IPS DF 6.9 (cell line): ENCODE measurements around the gene BRMS1.

ENCODE experiments used
- DNase-seq: peaks from one replicate; pipeline ENCODE4 v3.0.0-alpha.2; 2013; ENCODE audit warnings: low read depth, low spot score
- H3K27ac ChIP-seq: one replicate; pipeline ENCODE4 v1.5.1; 2013; ENCODE audit warnings: low read length, control low read depth
- H3K27me3 ChIP-seq: 2 replicates; pipeline ENCODE4 v1.6.1; 2013; ENCODE audit warnings: mild to moderate bottlenecking, low read length; ENCODE audit not compliant: control insufficient read depth, insufficient read depth
- H3K36me3 ChIP-seq: 2 replicates; pipeline ENCODE4 v1.6.1; 2013; ENCODE audit warnings: low read length; ENCODE audit not compliant: control insufficient read depth, insufficient read depth
- H3K4me1 ChIP-seq: 2 replicates; pipeline ENCODE4 v1.6.1; 2013; ENCODE audit warnings: low read length; ENCODE audit not compliant: control insufficient read depth, insufficient read depth
- H3K4me3 ChIP-seq: 2 replicates; pipeline ENCODE4 v1.5.1; 2013; ENCODE audit warnings: mild to moderate bottlenecking, low read length
- H3K9me3 ChIP-seq: 2 replicates; pipeline ENCODE4 v1.6.1; 2013; ENCODE audit warnings: low read length, inconsistent platforms; ENCODE audit not compliant: control insufficient read depth, insufficient read depth
- WGBS: extraction: QIAGEN DNeasy Blood & Tissue Kit; methylation state at CpG from one replicate; pipeline ENCODE4 v1.1.7; 2013; ENCODE audit warnings: mixed read lengths, missing lambda C conversion rate; ENCODE audit not compliant: insufficient read length, insufficient coverage; 5-methylcytosine and 5-hydroxymethylcytosine counted together

BRMS1 gene

GRCh38 chr11:66343176-66343575 is 1.7 kb downstream of the BRMS1 start:
- no peaks in the 10 kb centered on the region for H3K4me1 ChIP-seq
- no CpG with 5 or more reads among the region's 8 CpGs for WGBS
- H3K9me3 ChIP-seq, result no peaks in the 10 kb centered on the region
- H3K4me3 ChIP-seq, result no peak overlapping the region
- H3K27ac ChIP-seq, result no peak overlapping the region
- no peaks in the 10 kb centered on the region for H3K27me3 ChIP-seq
- DNase-seq, result no peak
- peaks cover 21% of the 10 kb centered on the region for H3K36me3 ChIP-seq

DNA sequence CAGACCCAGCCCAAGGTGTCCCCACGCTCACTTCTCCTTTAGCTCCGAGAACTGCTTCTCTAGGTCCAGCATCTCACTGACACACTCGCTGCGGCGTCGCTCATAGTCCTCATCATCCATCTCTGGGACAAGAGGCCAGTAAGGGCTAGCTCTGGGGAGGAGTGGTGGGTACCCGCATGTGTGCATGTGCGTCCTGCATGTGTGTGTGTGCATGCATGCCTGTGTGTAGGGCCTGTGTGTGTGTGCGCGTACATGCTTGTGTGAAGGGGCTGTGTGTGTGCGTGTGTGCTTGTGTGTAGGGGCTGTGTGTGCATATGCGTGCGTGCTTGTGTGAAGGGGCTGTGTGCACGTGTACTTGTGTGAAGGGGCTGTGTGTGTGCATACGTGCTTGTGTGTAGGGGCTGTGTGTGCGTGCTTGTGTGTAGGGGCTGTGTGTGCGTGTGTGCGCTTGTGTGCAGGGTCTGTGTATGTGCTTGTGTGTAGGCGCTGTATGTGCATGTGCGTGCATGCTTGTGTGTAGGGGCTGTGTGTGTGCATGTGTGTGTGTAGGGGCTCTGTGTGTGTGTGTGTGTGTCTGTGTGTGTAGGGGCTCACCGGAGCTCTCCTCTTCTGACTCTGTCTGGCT is 3.3 kb downstream of the BRMS1 start:
- Histone ChIP-seq H3K27ac (no peak overlapping the region), H3K4me3 (no peak overlapping the region), H3K36me3 (peaks cover 25% of the 10 kb centered on the region), H3K4me1 (peaks cover 3% of the 10 kb centered on the region; the same call in 1 of the 2 replicates), H3K9me3 (no peaks in the 10 kb centered on the region), H3K27me3 (no peaks in the 10 kb centered on the region)
- no CpG with 5 or more reads among the region's 21 CpGs for WGBS
- DNase-seq, result no peak

GRCh38 chr11:66340596-66341501 is 4.1 kb downstream of the BRMS1 start:
- Histone ChIP-seq H3K36me3 (peaks cover 25% of the 10 kb centered on the region), H3K27me3 (no peaks in the 10 kb centered on the region), H3K4me1 (peaks cover 3% of the 10 kb centered on the region; the same call in 1 of the 2 replicates), H3K9me3 (no peaks in the 10 kb centered on the region), H3K4me3 (no peak overlapping the region), H3K27ac (no peak overlapping the region)
- DNase-seq, result no peak
- WGBS, result no CpG with 5 or more reads among the region's 28 CpGs

GRCh38 chr11:66339686-66340483 is 5.0 kb downstream of the BRMS1 start:
- Histone ChIP-seq H3K36me3 (peaks cover 25% of the 10 kb centered on the region), H3K9me3 (no peaks in the 10 kb centered on the region), H3K27ac (no peak overlapping the region), H3K4me3 (no peak overlapping the region), H3K27me3 (no peaks in the 10 kb centered on the region), H3K4me1 (peaks cover 5% of the 10 kb centered on the region; the same call in 1 of the 2 replicates)
- no peak for DNase-seq
- WGBS, result no CpG with 5 or more reads among the region's 14 CpGs

DNA sequence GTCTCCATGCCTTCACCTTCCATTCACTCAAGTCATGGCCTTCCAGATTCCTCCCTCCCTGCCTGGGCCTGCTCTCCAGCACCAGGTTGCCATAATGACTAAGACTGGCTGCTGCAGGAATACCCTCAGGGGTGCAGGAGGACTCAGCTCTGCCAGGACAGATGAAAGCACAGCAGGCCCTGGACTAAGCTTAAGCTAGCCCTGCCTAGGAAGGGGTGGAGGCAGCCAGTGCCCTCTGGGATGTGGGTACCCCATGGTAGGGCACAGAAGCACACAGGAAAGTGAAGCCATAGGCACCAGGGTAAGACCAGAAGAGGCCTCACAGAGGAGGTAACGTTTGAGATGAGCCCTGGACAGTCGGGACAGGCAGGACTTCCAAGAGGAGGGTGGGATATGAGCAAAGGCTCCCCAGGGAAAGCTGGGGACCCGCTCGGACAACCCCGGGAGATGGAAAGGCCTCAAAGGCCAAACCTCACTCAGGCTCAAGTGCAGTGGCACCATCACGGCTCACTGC is 5.7 kb downstream of the BRMS1 start:
- no peak overlapping the region for H3K27ac ChIP-seq
- no CpG with 5 or more reads among the region's 6 CpGs for WGBS
- H3K27me3 ChIP-seq, result no peaks in the 10 kb centered on the region
- no peaks in the 10 kb centered on the region for H3K9me3 ChIP-seq
- DNase-seq, result no peak
- peaks cover 5% of the 10 kb centered on the region; the same call in 1 of the 2 replicates for H3K4me1 ChIP-seq
- peaks cover 25% of the 10 kb centered on the region for H3K36me3 ChIP-seq
- no peak overlapping the region for H3K4me3 ChIP-seq

GRCh38 chr11:66338276-66339161 is 6.4 kb downstream of the BRMS1 start:
- WGBS, result no CpG with 5 or more reads among the region's 17 CpGs

DNA sequence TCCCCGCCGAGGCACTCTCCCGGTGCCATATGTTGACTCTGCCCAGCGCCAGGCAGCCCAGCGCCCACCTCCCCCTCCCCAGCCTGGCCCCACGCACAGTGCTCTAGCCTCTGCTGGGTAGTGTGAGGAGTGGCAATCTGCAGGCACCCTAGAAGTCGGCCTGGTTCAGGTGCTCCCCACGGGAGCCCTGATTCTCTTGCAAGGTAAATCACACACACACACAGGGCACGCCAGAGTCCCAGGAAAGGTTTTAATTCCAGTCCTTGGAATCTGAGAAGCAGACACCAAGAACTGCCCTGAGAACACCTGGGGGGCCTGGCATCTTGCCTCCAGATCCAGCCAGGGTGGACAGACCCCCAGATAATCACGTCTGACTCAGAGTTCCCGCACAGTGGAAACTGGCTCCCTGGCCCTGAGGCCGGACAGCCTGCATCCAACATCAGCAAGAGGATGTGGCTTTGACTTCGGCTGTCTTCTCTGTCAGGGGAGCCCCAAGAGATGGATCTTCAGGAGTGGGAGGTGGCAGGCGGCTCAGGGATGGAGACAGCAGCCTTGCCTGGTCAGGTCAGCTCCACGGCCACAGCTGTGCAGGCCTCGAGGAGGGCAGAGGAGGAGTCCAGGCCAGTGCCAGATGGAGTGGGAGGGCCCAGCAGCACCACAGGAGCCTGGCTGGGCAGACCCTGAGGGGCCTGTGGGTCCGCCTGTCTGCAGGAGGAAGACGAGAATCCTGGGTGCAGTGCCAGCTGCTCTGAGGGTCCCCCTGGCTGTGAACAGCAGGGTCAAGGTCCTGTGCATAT is 7.6 kb downstream of the BRMS1 start:
- peaks cover 5% of the 10 kb centered on the region; the same call in 1 of the 2 replicates for H3K4me1 ChIP-seq
- H3K36me3 ChIP-seq, result peaks cover 28% of the 10 kb centered on the region
- H3K4me3 ChIP-seq, result no peak overlapping the region
- WGBS, result no CpG with 5 or more reads among the region's 18 CpGs
- H3K27me3 ChIP-seq, result no peaks in the 10 kb centered on the region
- no peak for DNase-seq
- no peaks in the 10 kb centered on the region for H3K9me3 ChIP-seq
- H3K27ac ChIP-seq, result no peak overlapping the region

More at GRCh38 chr11:66338276-66339161, 6.4 kb downstream of the BRMS1 start:
- DNase-seq, result no peak
- Histone ChIP-seq H3K4me3 (no peak overlapping the region), H3K27ac (no peak overlapping the region), H3K9me3 (no peaks in the 10 kb centered on the region), H3K27me3 (no peaks in the 10 kb centered on the region), H3K4me1 (peaks cover 5% of the 10 kb centered on the region; the same call in 1 of the 2 replicates), H3K36me3 (peaks cover 25% of the 10 kb centered on the region)

DNA sequence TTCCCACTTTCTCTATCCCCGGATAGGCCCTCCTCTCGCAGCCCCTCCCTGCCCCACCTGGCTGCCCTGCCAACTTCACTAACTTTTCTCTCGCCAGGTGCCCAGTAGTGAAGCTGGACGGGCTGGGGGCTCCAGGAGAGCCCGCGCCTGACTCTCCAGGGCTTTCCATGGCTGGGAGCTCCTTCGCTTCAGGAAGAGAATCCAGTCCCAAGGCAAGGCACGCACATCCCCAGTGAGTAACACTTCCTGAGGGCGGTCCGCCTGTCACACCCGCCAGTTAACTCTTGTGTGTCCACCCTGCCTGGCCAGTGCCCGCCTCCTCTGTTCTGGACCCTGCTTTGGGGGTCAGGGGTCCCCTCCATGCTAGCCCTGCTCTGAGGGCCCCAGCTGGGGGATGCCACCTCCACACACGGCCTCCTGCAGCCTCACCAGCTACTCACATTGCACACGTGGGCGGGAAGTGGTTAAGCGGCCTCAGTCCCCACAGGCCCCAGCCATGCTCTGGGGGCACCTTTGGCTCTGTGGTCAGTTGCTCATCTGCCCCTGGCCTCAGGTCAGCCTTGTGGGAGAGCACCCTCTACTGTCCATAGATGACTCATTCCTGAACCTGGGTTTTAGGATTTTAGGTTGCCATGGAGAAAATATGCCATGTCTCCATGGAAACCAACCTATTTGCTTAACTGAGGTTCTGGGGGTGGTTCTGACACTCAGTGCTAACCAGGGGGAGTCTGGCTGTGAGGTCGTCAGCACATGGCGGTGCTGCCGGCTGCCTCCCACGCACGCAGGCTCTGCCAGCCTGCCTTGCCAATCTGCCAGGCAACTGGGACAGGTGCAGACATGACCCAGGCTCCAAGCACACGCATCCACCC is 8.4 kb downstream of the BRMS1 start, which contains the start of gene RIN1:
Gene RIN1 (minus strand): TSS at position 201 of the 869 bp plus-strand sequence. CDS start 32 bp downstream, at position 169.
- no peaks in the 10 kb centered on the region for H3K9me3 ChIP-seq
- WGBS, result no CpG with 5 or more reads among the region's 22 CpGs
- H3K27me3 ChIP-seq, result no peaks in the 10 kb centered on the region
- no peak within 1 kb of the TSS for H3K27ac ChIP-seq
- peaks cover 23% of the 10 kb centered on the region for H3K36me3 ChIP-seq
- peaks cover 5% of the 10 kb centered on the region; the same call in 1 of the 2 replicates for H3K4me1 ChIP-seq
- H3K4me3 ChIP-seq, result peak within 1 kb of the TSS; percentile 0; the same call in 1 of the 2 replicates
- no peak for DNase-seq
